ENCODE data around the gene RNF151.

GRCh38 chr16:1942047-1942809 lies 24.4 kb upstream of the RNF151 start:
- TF ChIP-seq CTCF (IDR thresholded peaks at IDR 0.05) (no peak), POLR2AphosphoS5 (IDR thresholded peaks at IDR 0.05) (peak; percentile 48), POLR2A (IDR thresholded peaks at IDR 0.05) (peak; percentile 17 to 34), EP300 (IDR thresholded peaks at IDR 0.05) (no peak)
